SK-N-SH (cell line): ENCODE results near the gene PCF11. TPM values are rescaled to one million over a fixed set of nuclear protein-coding genes. Genes with fewer than 3 reads are reported as not detected.
A peak's percentile ranks its signal among the peaks of the same experiment; 100 is the strongest.
"Not testable (repeated sequence)": the region's sequence is repeated elsewhere in the genome, so short reads cannot be mapped to it uniquely, and the experiment has no call there.

Source experiments
- CTCF ChIA-PET: fragments of 300-600, 350-600 bp; formaldehyde crosslinking; extraction: SDS; loops from one replicate; lab custom pipeline; 2021; lab: Yijun Ruan, JAX
- POLR2A ChIA-PET: fragments of 350-600 bp; sonication (Branson Sonifier 250); formaldehyde crosslinking; extraction: SDS; loops from one replicate; lab custom pipeline; 2020; ENCODE audit warnings: antibody characterized with exemption, inconsistent platforms; lab: Yijun Ruan, JAX
- DNase-seq: peaks from one replicate; pipeline ENCODE4 v3.0.0; 2012
- H2AFZ ChIP-seq: fragments of 200-600 bp; sonication (generic); 2 replicates; pipeline ENCODE4 v1.8.1; 2016; ENCODE audit warnings: antibody characterized with exemption, mild to moderate bottlenecking, low read depth
- H3F3A ChIP-seq: fragments of 200-600 bp; sonication (generic); replicated peaks from 2 replicates; pipeline ENCODE3; 2016; ENCODE audit warnings: antibody characterized with exemption, mild to moderate bottlenecking; ENCODE audit not compliant: insufficient read depth
- H3K27ac ChIP-seq, 2 experiments: fragments of 200-500 bp in 1 of 2; fragments of 200-600 bp in 1 of 2; sonication (Bioruptor generic) in 1 of 2; sonication (generic), shearing (Covaris generic) in 1 of 2; 2 replicates each; pipeline versions ENCODE4 v1.5.1 to v1.6.1; 2014 to 2016; ENCODE audit warnings: low read depth in 2 of 2, inconsistent platforms in 1 of 2, low read length in 1 of 2, mild to moderate bottlenecking in 1 of 2, mixed read lengths in 1 of 2
- H3K27me3 ChIP-seq: fragments of 200-600 bp; sonication (generic), shearing (Covaris generic); 2 replicates; pipeline ENCODE4 v1.6.1; 2016; ENCODE audit warnings: mixed run types; ENCODE audit not compliant: insufficient read depth
- H3K36me3 ChIP-seq, 2 experiments: fragments of 200-500 bp in 1 of 2; fragments of 200-600 bp in 1 of 2; sonication (Bioruptor generic) in 1 of 2; sonication (generic) in 1 of 2; replicated peaks in 1 of 2; 2 replicates each; pipeline versions ENCODE3 to v1.5.1; 2014 to 2016; ENCODE audit warnings: low read length in 1 of 2, mild to moderate bottlenecking in 1 of 2; ENCODE audit not compliant: insufficient read depth in 2 of 2, control insufficient read depth in 1 of 2
- H3K4me1 ChIP-seq, 2 experiments: fragments of 200-500 bp in 1 of 2; fragments of 200-600 bp in 1 of 2; sonication (Bioruptor generic) in 1 of 2; sonication (generic), shearing (Covaris generic) in 1 of 2; 2 replicates each; pipeline versions ENCODE4 v1.5.1 to v1.6.1; 2014 to 2016; ENCODE audit warnings: low read depth in 1 of 2, low read length in 1 of 2, mixed run types in 1 of 2; ENCODE audit not compliant: insufficient read depth in 2 of 2, control insufficient read depth in 1 of 2
- H3K4me2 ChIP-seq: fragments of 200-600 bp; sonication (generic), shearing (Covaris generic); 2 replicates; pipeline ENCODE4 v1.6.1; 2017; ENCODE audit warnings: mixed run types
- H3K4me3 ChIP-seq, 2 experiments: fragments of 200-500 bp in 1 of 2; fragments of 200-600 bp in 1 of 2; sonication (Bioruptor generic) in 1 of 2; sonication (generic), shearing (Covaris generic) in 1 of 2; 2 replicates each; pipeline versions ENCODE4 v1.5.1 to v1.8.1; 2014 to 2016; ENCODE audit warnings: low read depth in 2 of 2, inconsistent platforms in 1 of 2, low read length in 1 of 2, mild to moderate bottlenecking in 1 of 2, mixed read lengths in 1 of 2, moderate library complexity in 1 of 2
- H3K79me2 ChIP-seq: fragments of 200-600 bp; sonication (generic); 2 replicates; pipeline ENCODE4 v1.8.1; 2017; ENCODE audit warnings: mild to moderate bottlenecking; ENCODE audit not compliant: insufficient read depth
- H3K9ac ChIP-seq: fragments of 200-600 bp; sonication (generic); 2 replicates; pipeline ENCODE4 v1.6.1; 2017; ENCODE audit warnings: mixed run types
- H3K9me2 ChIP-seq: fragments of 200-600 bp; sonication (generic); 2 replicates; pipeline ENCODE4 v1.6.1; 2017; ENCODE audit warnings: mixed run types
- H3K9me3 ChIP-seq: fragments of 200-600 bp; sonication (generic); 2 replicates; pipeline ENCODE4 v1.6.1; 2017; ENCODE audit warnings: mixed run types, mild to moderate bottlenecking, moderate library complexity
- H4K20me1 ChIP-seq: fragments of 200-600 bp; sonication (generic); 2 replicates; pipeline ENCODE4 v1.6.1; 2017; ENCODE audit warnings: mild to moderate bottlenecking, mixed run types; ENCODE audit not compliant: insufficient read depth
- RAD21 ChIP-seq: IDR thresholded peaks from 2 replicates; pipeline ENCODE4 v1.6.1; 2012; ENCODE audit warnings: mild to moderate bottlenecking, low read length
- RFX5 ChIP-seq: IDR thresholded peaks from 2 replicates; pipeline ENCODE4 v1.6.1; 2012; ENCODE audit warnings: mild to moderate bottlenecking, improper control_type of control experiment, low read length
- SMC3 ChIP-seq: IDR thresholded peaks from 2 replicates; pipeline ENCODE4 v1.6.1; 2012; ENCODE audit warnings: low read depth, low read length, improper control_type of control experiment
- USF1 ChIP-seq: IDR thresholded peaks from 2 replicates; pipeline ENCODE4 v1.4.0; 2012; ENCODE audit warnings: low read depth, borderline replicate concordance
- WGBS: methylation state at CpG from one replicate; pipeline ENCODE4 v1.1.6; 2017; ENCODE audit warnings: low lambda C conversion rate; 5-methylcytosine and 5-hydroxymethylcytosine counted together
- polyA plus RNA-seq, 3 experiments: library from polyadenylated mRNA; depleted of rRNA; stranded (reverse); fragments of >200 nt; gene quantifications; 2 replicates each; pipeline ENCODE4 v1.2.3, GENCODE V29; 2012
- TF ChIP-seq, protein P1 (sequence below): fragments of 200-600 bp; sonication (generic); IDR thresholded peaks from 2 replicates; pipeline ENCODE4 v1.6.1; 2017; ENCODE audit warnings: antibody characterized with exemption, mild to moderate bottlenecking, moderate library complexity

The PCF11 gene
- polyA plus RNA-seq, 1 of the 3 experiments (the other 2 are of a cell fraction), result 22.4 TPM

DNA sequence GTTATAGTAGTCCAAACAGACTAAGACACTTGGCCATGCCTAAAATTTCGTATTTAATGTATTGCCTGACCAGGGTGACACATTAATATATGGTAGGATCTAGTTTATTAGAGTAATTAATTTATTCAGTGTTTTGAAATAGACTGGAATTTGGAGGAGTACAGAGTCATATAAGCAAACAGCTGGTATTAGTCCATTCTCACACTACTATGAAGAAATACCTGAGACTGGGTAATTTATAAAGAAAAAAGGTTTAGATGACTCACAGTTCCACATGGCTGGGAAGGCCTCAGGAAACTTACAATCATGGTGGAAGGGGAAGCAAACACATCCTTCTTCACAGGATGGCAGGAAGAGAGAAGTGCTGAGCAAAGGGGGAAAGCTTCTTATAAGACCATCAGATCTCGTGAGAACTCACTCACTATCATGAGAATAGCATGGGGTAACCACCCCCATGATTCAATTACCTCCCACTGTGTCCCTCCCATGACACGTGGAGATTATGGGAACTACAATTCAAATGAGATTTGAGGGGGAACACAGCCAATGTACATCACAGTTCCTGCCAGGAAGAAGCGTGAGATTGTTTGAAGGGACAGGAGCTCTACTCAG lies 49.9 kb downstream of the PCF11 start:
- H3K79me2 ChIP-seq, H4K20me1 ChIP-seq, H3K9me3 ChIP-seq, H3K4me2 ChIP-seq, H2AFZ ChIP-seq, H3K4me3 ChIP-seq, H3K27ac ChIP-seq, H3F3A ChIP-seq, POLR2A ChIA-PET, H3K9ac ChIP-seq, H3K27me3 ChIP-seq, DNase-seq, H3K9me2 ChIP-seq, H3K4me1 ChIP-seq: not testable (repeated sequence)
- CTCF ChIA-PET, result interaction anchor here (0.6 to 2.2 kb wide), 4 partner anchors 17 to 629 kb away, joined by 3 to 8 read pairs (median 4); no protein-coding TSS in a partner anchor
- peaks cover 19 to 48% of the 10 kb centered on the region in 2 experiments for H3K36me3 ChIP-seq
- WGBS, result 77% methylated on average over 4 of the region's 4 CpGs

GRCh38 chr11:83219095-83219494 lies 62.2 kb downstream of the PCF11 start:
- peak; percentile 23 for DNase-seq
- no peaks in the 10 kb centered on the region for H3K9me3 ChIP-seq
- no peak overlapping the region for H3K27ac ChIP-seq
- H3K4me3 ChIP-seq, result no peak overlapping the region
- no peak overlapping the region for H3K4me2 ChIP-seq
- H3F3A ChIP-seq, result no peaks in the 10 kb centered on the region
- no peaks in the 10 kb centered on the region for H3K9me2 ChIP-seq
- no peaks in the 10 kb centered on the region for H3K27me3 ChIP-seq
- no peak overlapping the region for H3K9ac ChIP-seq
- peaks cover 4 to 9% of the 10 kb centered on the region in 2 experiments for H3K36me3 ChIP-seq
- no peaks in the 10 kb centered on the region for H3K4me1 ChIP-seq
- H4K20me1 ChIP-seq, result no peaks in the 10 kb centered on the region
- ChIA-PET POLR2A (no interaction called here), CTCF (no interaction called here)
- 74% methylated on average over 8 of the region's 8 CpGs for WGBS
- H2AFZ ChIP-seq, result no peak overlapping the region
- no peaks in the 10 kb centered on the region; the same call in 1 of the 2 replicates for H3K79me2 ChIP-seq
- TF ChIP-seq RFX5 (no peak), SMC3 (peak; percentile 22; the same call in 1 of the 2 replicates), RAD21 (peak; percentile 49)
- TF ChIP-seq, protein P1, sequence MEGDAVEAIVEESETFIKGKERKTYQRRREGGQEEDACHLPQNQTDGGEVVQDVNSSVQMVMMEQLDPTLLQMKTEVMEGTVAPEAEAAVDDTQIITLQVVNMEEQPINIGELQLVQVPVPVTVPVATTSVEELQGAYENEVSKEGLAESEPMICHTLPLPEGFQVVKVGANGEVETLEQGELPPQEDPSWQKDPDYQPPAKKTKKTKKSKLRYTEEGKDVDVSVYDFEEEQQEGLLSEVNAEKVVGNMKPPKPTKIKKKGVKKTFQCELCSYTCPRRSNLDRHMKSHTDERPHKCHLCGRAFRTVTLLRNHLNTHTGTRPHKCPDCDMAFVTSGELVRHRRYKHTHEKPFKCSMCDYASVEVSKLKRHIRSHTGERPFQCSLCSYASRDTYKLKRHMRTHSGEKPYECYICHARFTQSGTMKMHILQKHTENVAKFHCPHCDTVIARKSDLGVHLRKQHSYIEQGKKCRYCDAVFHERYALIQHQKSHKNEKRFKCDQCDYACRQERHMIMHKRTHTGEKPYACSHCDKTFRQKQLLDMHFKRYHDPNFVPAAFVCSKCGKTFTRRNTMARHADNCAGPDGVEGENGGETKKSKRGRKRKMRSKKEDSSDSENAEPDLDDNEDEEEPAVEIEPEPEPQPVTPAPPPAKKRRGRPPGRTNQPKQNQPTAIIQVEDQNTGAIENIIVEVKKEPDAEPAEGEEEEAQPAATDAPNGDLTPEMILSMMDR, result peak; percentile 24; the same call in 1 of the 2 replicates

GRCh38 chr11:83220260-83220659 lies 63.3 kb downstream of the PCF11 start:
- WGBS, result 89% methylated on average over 10 of the region's 10 CpGs
- Histone ChIP-seq H2AFZ (no peak overlapping the region), H3K9ac (no peak overlapping the region), H3K27me3 (no peaks in the 10 kb centered on the region), H3K9me3 (no peaks in the 10 kb centered on the region), H3K9me2 (no peaks in the 10 kb centered on the region), H3K79me2 (no peaks in the 10 kb centered on the region), H3K4me2 (no peak overlapping the region), H3K4me1 (no peaks in the 10 kb centered on the region), H3K27ac (no peak overlapping the region), H3F3A (no peaks in the 10 kb centered on the region), H4K20me1 (no peaks in the 10 kb centered on the region), H3K4me3 (no peak overlapping the region), H3K36me3 (no peaks in the 10 kb centered on the region)
- ChIA-PET POLR2A (no interaction called here), CTCF (interaction anchor here (1.0 to 2.3 kb wide), 2 partner anchors 30 to 600 kb away, joined by 3 to 5 read pairs; no protein-coding TSS in a partner anchor)
- no peak for DNase-seq
- no peak for TF ChIP-seq RFX5
- TF ChIP-seq USF1, result no peak
- TF ChIP-seq, all 33 proteins: peak for 0
